ENCODE data around the gene C16orf96.
A peak's percentile ranks its signal among the peaks of the same experiment; 100 is the strongest.

GRCh38 chr16:4506450-4506849, 49.7 kb upstream of the C16orf96 start:
- TF ChIP-seq, protein P1, sequence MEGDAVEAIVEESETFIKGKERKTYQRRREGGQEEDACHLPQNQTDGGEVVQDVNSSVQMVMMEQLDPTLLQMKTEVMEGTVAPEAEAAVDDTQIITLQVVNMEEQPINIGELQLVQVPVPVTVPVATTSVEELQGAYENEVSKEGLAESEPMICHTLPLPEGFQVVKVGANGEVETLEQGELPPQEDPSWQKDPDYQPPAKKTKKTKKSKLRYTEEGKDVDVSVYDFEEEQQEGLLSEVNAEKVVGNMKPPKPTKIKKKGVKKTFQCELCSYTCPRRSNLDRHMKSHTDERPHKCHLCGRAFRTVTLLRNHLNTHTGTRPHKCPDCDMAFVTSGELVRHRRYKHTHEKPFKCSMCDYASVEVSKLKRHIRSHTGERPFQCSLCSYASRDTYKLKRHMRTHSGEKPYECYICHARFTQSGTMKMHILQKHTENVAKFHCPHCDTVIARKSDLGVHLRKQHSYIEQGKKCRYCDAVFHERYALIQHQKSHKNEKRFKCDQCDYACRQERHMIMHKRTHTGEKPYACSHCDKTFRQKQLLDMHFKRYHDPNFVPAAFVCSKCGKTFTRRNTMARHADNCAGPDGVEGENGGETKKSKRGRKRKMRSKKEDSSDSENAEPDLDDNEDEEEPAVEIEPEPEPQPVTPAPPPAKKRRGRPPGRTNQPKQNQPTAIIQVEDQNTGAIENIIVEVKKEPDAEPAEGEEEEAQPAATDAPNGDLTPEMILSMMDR (IDR thresholded peaks at IDR 0.05; ENCODE audit: borderline replicate concordance, extremely low read depth, low read length, poor library complexity, severe bottlenecking) = peak; percentile 88
- no peak for TF ChIP-seq EZH2 (IDR thresholded peaks at IDR 0.05; ENCODE audit: borderline replicate concordance, low read depth, low read length, severe bottlenecking)
